GM21390 (cell line): Measurements from ENCODE around the gene RASGRP3.

Experiments
- ATAC-seq: cut with Tn5 transposase; IDR thresholded peaks from one replicate; pipeline ENCODE4 v1.9.1; 2021; ENCODE audit not compliant: unreplicated experiment

RASGRP3 gene

DNA sequence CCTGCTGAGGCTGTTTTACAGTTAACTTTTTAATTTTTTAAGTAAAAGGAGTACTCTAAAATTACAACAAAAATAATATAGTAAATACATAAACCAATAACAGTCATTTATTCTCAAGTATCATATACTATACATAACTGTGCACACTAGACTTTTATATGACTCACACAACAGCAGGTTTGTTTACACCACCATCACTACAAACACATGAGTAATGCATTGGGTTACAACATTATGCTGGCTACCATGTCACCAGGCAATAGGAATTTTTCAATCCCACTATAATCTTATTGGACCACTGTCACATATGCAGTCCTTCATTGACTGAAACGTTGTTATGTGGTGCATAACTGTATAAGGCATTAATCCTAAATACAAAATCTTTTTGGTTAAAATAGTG, 42.5 kb downstream of the RASGRP3 start:
- ATAC-seq: no peak

DNA sequence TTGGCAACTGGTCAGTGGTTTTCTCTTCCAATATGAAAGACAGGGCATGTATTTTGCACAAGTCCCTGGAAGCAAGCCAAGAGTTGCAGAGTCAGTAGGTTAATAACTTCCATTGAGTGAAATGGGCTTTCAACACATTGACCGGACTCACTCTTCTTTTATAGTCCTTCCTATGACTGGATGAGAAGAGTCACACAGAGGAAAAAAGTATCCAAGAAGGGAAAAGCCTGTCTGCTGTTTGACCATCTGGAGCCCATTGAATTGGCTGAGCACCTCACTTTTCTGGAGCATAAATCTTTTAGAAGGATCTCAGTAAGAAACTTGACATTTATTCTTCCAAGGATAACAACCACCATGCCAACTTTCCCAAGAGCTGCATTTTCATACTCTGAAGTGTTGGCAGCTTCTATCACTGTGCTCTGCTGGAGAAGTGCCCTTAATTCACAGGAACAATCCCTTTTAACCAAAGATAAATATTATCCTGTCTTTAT, 45.4 kb downstream of the RASGRP3 start:
- no peak for ATAC-seq

DNA sequence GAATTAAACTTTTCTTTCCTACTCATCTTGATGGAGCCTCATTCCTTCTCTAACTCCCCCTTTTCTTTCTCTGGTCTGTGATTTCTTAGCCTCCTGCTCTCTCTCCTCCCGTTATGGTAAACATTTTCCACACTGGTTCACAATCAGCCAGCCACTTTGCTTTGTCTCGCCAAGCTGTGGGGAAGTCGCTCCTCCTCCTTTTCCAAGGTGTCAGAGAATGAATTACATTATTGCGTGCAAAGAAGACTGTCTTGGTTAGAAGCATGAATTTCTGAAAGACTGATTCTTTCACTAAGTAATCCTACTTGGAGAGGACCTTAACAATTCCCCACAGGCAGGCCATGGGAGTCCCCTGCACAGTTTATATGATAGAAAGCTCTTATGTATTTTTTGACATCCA, 46.1 kb downstream of the RASGRP3 start:
- no peak for ATAC-seq

DNA sequence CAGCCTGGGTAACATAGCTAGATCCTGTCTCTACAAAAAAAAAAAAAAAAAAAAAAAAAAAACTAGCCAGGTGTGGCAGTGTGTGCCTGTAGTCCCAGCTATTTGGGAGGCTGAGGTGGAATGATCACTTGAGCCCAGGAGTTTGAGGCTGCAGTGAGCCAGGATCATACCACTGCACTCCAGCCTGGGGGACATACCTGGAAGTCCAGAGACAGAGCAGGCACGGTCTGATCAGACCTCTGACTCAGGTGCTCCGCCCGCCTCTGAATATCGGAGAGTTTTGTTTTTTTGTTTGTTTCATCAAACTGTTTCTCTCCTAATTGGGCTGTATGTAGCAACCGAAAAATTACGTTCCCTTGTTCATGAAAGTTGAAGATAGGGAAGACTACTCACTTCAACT, 49.2 kb downstream of the RASGRP3 start:
- no peak for ATAC-seq

DNA sequence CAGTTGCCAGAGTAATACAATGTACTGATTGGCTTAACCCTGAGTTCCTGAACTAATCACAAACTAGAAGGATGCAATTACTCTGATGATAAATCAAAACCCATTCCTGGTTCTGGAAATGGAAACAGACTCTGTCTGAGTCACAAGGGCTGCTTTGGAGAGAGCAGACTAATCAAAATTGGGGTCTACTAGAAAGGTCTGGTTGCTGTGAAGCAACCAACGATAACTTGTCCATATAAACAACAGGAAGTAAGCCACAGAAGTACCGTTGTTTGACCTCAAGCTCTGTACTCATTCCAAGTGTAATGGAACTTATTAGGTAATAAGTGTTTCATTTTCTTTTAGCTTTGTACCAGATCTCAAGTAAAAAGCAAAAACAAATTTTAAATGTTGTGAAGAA, 49.7 kb downstream of the RASGRP3 start:
- ATAC-seq: no peak

DNA sequence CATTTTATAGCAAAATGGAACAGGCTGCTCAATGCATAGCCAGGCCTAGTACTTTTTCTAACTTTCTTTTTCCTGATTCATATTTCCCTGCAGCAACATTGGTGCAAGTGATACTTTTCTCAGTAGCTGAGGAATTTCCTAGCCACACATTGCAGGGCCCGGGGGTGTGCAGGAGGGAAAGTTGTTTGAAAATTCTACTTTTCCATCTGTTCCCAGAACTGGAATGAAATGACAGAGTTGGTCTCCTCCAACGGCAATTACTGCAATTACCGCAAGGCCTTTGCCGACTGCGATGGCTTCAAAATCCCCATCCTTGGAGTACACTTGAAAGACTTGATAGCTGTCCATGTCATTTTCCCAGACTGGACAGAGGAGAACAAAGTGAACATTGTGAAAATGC, 50.5 kb downstream of the RASGRP3 start:
- no peak for ATAC-seq

DNA sequence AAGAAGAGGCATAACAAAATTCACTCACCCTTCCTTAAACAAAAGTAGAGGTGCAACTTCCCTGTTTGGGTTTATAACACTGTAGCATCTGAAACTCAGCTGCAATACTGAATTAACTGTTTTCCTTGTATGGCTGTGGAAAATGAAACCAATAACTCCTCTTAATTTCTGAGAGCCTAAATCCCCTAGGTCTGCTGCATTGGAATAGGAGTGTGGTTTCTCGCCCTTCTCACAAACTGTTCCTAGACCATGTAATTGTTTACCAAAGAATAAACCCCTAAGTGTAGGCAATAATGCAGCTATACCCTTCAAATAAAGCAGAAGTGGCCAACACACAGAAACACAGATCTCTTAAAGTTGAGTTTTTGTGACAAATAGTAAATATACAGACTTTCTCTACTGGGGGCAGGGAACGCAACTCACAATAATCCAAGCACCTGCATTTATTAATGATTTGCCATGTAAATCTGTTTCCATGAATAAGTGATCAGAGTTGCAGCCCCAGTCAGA, 52.0 kb downstream of the RASGRP3 start:
- ATAC-seq: no peak

DNA sequence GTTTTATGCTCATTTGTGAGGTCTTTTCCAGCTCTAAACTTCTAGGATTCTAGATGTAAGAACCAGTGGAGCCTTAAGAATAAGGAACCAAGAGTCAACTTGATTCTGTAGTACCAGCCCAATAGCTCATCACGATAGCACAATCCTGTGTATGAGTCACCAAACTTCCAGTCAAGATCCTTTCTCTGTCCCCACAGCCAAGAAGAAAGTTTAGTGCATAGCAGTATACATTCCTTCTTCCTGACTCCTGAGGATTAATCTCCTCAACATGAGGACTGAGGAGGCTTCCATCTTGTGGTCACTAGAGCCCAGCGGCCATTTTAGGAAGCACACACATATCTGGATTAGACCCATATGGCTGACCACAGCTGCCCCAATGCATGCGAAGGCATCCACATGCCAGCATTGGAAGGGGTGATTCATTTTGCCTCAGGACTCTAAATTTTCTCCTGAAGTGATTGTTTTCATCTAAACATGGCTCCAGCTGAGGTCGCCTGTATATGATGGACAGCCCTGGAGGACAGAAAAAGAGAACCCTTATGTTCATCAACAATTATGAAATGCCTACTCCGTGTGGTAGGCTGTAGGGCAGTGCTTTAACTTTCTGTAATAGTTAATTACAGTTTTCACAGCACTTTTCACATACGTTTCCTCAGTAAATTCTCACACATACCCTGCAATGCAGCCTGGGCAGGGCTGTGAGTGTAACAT, 53.5 kb downstream of the RASGRP3 start:
- ATAC-seq: peak; percentile 28

DNA sequence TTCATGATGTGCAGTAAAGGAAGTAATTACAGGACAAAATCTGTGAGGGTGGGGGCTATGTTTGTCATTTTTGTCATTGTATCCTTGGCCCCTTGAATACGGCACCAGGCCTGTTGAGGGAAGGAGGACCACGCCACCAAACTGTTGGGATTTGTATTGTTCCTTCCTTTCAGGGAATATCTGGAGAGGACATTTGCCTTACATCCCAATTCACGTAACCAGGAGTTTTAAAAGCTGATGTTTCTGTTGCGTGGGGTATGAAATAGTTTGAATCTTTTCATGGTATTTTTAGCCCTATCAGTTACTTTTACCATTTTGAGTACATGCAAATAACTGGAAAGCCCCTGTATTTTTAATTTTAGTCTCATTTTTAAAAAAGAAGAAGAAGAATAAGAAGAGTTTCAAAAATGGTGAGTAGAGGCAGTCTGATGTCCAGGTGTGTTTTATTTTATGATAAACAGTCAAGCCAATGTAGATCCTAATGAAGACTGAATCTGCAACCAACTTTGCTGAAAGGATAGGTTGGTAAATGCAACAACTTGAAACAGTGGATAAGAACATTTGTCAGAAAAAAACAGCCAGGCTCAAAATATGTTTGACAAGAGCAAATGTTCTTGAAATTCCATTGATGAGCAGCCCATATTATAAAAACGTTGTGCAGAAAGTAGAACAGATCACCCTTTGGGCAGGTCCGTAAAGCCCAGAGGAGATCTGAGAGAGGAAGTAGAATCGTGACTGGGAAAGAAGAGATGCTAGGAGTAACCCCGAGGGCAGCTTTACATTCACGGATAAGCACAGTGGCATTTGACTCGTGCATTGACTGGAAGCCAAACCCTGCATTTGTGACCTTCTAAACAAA, 54.5 kb downstream of the RASGRP3 start:
- ATAC-seq: peak; percentile 35

DNA sequence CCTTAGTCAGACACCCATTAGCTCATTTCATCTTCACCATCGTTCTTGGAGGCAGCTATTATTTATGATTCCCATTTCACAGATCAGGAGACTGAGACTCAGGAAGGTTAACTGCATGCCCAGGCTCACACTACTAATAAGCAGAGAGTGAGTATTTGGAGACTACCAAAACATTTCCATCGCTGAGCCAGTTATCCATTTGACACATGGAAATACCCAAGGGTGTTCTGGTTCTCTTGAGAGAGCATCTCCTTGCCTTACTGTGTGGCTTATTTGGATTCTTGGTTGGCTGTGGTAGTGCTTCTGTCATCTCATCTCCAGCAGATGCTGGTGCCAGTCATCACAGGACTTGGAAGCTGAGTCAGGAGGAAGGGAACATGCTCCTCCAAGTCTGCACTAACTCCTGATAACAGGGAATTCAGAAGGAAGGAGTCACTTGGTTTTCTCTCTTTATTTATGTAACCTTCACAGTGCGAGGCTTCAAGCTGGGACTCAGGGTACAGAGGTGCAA, 55.2 kb downstream of the RASGRP3 start:
- no peak for ATAC-seq

DNA sequence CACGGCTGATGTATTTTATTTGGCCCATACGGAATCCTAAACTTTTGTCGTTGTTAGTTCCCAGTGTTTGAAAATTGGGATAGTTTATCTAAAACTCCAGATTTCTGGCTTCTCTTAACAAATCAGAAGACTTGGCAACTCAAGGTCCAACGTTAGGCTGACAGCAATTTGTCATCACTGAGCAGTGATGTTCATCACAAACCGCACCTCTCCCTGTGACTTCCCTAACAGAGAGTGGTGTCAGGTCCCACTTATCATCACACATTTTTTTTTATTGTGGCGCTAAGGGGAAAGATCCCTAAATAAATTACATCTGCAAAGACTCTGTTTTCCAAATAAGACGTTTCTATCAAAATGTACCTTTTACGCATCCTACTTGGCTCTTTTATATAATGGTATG, 55.7 kb downstream of the RASGRP3 start:
- ATAC-seq: no peak

DNA sequence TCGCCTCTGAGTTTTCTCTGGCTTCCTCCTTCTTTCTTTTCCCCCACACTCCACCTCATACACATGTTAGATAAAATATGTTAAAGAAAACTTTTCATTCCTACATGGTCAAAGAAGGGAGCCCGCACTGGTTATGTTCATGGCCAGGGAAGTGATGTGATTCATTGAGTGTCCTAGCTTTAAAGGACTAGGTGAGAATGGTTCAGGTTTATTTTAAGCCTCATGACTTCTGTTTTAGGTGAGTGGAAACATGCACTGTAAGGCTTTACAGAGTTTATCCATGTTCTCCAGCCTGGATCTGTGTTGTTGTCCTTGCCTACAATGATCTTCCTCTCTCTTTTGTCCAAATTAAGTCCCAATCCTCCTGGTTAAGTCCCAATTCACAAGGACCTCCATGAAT, 56.5 kb downstream of the RASGRP3 start:
- no peak for ATAC-seq

DNA sequence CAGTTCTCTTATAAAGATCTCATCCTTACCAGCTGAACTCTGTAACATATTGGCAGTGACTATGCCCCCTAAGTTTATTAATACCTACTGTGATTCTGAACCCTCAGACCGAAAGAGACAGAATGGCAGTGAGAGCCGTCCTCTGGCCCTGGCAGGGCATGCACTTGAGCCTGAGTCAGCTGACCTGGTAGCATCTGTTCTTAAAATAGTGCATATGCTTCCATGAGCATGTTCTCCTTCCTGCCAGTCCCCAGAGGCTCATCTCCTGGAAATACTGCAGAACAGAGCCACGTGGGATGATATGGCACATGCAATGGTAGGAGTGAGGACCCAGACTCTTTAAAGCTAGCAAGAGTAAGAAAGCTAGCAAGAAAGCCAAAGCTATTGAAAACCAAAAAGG, 59.0 kb downstream of the RASGRP3 start:
- ATAC-seq: no peak

DNA sequence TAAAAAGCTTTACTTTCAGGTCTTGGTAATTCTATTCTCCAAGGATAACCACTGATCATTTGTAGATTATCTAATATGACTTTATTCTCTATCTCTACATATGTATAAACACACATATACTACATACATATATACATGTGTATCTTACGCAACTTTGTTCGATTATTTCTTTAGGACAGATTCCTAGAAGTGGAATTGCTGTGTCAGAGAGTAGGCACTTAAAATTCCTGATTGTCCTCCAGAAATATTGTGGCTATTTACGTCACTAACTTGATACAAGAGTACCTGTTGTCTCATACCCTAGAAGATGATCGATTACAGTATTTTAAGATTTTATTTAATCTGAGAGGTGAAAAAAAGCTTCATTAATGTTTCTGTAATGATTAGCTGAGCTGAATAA, 64.8 kb downstream of the RASGRP3 start:
- ATAC-seq: no peak

DNA sequence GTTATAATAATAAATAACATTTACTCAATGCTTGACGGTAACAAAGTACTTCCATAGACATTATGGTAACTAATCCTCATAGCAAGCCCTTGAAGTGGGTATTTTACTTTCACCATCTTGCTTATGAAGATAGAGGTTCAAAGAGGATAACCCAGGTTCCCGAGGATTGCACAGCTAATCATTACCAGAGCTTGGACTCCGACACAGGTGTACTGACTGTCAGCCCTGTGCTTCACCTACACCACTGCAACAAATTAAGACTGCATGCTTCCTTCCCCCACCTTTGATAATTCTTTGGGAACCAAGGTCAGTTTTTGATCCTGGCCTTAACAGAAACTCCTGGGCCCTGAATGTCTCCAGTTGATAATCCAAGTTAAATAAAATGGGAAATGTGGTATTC, 73.8 kb downstream of the RASGRP3 start:
- ATAC-seq: no peak

DNA sequence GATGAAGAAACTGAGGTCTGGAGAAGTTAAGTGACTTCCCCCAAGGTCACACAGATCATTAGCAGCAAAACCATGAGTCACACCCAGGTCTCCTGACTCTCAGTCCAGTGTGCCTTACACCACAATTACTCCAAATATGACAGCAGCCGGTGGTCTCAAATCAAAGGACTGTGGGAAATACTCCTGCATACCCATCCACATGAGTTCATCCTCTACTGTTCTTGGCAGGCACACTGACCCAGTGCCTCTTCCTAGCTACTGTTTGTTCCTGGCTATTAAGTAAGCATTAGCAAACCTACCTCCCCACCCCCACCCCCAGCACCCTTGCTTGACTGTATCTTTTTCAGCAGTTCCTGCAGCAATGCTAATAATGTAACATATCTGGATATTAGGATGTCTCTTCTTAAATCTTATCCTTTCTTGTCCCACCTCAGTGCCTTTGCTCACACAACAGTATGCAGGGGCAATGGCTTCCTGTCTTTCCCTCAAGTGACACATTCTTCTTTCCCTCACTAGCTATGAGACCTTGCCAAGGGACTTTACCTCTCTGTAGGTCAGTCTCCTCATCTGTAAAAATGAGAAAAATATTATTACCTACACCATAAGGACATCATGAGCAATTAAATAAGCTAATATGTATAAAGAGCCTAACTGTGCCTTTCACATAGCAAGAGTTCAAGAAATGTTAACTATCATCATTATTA, 76.5 kb downstream of the RASGRP3 start:
- no peak for ATAC-seq

DNA sequence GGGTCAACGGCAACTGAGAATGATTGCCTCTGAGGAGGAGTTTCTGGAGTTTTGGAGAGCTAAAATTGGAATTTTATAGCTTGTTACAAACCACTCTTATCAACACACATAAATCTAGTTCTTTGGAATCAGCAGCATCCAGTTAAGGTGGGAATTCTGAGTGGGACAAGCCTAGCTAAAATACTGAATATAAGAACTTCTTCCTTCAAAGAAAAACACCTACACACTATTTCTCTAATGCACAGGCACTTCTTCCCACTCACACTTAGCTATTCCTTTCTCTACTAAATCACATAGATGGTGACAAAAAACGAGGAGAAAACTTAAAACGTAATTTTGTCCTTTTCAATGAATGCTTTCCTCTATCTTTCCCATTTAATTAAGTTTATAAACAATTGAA, 79.2 kb downstream of the RASGRP3 start:
- ATAC-seq: no peak

DNA sequence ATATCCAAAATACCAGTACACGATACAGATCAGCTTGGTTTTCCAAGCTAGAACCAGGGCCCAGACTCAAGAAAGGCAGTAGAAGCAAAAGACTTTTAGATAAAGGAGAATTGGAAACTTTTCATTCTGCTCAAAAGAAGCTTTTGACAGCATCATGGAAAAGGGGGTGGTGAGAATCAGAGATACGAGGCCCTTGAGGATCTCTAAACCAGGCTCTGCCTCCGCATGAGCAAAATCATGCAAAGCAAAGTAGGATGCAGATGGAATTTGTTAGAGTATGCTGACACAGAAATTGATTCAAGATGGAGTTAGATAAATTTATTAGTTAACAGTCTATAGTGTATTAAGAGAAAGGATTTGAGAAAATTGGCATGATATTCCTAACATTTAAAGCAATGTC, 82.9 kb downstream of the RASGRP3 start:
- ATAC-seq: no peak

DNA sequence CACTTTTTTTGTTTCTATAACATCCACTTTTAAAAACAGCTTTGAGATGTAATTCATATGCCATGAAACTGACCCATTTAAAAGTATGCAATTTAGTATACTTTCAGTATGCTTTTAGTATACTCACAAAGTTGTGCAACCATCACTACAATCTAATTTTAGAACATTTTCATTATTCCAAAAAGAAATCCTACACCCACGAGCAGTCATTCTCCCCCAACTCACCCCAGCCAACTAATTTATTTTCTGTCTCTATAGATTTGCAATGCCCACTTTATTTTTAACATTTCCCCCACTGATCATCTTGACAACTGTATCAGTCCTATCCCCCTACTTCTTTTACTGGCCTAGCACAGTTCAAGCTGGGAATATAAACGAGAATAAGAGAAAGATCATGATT, 83.6 kb downstream of the RASGRP3 start:
- no peak for ATAC-seq

DNA sequence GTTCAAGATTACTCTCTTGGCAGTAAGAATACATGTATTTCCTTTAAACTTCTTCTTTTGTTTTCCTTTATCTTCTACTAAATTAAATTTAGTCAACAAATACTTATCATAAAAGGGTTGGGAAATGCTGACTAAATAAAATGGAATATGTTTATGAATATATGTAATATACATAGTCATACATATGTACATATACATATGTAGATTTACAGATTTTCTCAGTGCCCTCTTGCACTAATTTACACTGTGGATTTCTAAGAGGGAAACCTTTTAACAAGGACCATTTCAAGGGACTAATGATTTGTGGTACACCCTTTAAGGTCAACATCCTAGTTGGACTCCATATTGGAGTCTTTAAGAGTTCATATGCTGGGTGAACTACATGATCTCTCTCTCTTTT, 85.4 kb downstream of the RASGRP3 start:
- no peak for ATAC-seq

DNA sequence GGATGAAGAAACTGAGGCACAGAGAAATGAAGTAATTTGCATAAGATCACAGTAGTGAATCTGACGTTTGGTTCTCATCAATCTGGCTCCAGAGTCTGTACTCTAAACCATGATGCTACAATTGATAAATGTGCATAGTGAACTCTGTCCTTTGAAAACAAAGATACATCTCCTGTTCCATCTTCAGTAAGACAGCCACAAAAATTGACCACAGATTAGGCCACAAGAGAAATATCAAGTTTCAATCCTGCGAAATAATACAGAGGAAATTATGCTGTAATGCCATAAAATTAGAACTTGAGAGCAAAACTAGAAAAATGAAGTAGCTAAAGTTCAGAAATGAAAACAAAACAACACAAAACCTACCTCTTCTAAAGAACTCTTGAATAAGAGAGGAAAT, 94.2 kb downstream of the RASGRP3 start:
- ATAC-seq: no peak
